ENCODE data around the gene HPF1.
"Not testable (repeated sequence)": the region's sequence is repeated elsewhere in the genome, so short reads cannot be mapped to it uniquely, and the experiment has no call there.

HPF1 gene

GRCh38 chr4:169738604-169739003 is 19.1 kb downstream of the HPF1 start:
- DNase-seq, result not testable (repeated sequence)

- DNase-seq, result no peak
Measured at GRCh38 chr4:169730564-169730963, 27.2 kb downstream of the HPF1 start.

GRCh38 chr4:169727616-169728015 is 30.1 kb downstream of the HPF1 start:
- DNase-seq, result no peak

DNA sequence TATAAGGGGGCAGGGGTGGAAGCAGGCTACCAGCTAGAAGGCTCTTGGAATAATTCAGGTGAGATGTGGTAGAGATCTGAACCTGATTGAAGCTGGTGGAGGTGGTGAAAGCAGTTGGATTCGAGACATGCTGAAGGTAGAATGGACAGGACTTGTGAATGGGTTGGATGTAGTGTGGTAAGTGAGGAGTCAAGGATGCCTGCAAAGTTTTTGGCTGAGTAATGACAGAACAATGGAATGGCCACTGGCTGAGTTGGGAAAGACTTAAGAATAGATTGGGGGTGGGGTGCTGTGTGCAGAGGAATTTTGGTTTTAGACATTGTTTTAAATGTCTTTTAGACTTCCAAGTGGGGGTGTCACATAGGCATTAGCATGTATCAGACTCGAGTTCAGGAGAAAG is 33.5 kb downstream of the HPF1 start:
- DNase-seq, result no peak

- DNase-seq, result peak in 1 of 5 experiments; percentile 45
Measured at GRCh38 chr4:169723207-169723965, 34.4 kb downstream of the HPF1 start.

DNA sequence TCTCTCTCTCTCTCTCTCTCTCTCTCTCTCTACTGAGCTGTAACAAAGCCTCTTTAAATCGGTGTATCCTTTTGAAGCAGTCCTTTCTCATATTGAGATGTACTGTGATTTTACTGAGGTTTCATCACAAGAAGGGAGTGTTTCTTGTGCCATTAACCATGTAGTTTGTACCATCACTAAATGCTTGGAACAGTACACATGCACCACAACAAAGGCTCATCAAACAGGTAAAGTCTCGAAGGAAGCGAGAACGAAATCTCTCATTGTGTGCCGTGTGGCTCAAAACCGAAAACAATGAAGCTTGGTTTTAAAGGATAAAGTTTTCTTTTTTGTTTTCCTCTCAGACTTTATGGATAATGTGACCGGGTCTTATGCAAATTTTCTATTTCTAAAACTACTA is 37.2 kb downstream of the HPF1 start:
- peak in 1 of 5 experiments; percentile 5 for DNase-seq

GRCh38 chr4:169716677-169717076 is 41.1 kb downstream of the HPF1 start:
- DNase-seq, result no peak

DNA sequence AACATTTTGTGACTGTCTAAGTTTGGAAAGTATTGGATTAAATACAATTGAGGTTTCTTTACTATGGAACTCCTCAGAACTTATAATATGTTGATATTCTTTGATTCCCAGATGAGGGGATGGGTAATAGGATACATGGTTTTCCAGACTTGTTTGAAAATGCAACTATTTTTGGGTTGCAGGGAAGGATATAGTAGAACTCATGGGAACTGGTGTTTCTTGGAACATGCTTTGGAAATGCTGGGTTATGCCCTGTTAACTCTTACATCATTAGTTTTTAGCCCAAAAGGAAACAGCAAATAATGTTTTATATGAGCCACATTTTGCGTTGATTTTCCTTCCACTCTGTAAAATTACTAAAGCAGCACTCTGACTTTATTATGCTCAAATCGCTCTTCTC is 41.9 kb downstream of the HPF1 start:
- no peak for DNase-seq

GRCh38 chr4:169707958-169708643 is 49.6 kb downstream of the HPF1 start:
- no peak for DNase-seq

DNA sequence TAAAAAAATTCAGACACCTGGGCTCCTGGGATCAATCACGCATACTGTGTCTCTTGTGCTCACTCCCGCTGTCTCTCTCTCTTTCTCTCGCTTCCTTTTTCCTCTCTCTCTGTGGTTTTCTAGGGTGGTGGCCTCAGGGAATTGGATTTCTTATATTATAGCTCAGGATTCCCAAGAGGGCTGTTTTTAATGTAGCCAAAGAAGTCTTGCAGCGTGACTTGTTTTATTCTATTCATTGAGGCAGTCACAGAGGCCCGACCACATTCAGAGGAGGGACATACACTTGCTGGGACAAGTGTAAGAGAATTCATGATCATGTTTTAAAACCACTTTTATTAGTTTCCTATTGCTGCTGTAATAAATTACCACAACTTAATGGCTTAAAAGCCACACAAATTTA is 59.4 kb downstream of the HPF1 start:
- DNase-seq, result no peak

- DNase-seq, result no peak
Measured at GRCh38 chr4:169690787-169691186, 67.0 kb downstream of the HPF1 start.

DNA sequence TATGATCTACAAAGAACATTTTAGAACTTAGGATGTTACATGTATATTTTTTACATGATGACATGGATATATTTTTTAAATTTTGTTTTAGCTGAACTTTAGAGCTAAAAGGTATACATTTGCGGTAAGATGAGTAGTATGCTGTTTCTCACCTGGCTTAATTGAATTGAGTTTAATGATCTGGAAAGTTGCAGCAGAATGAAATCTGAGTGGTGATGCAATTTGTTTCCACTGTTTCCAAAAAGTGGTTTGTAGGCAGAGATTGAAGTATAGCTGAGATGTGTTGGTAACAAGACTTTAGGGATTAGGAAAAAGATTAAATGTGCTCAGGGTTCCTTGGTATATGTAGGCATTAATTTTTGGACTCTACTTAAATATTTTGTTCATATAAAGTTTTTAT is 68.1 kb downstream of the HPF1 start:
- DNase-seq, result no peak

GRCh38 chr4:169682372-169683047 is 75.2 kb downstream of the HPF1 start:
- DNase-seq, result no peak
